ENCODE data around the gene TGFB2.

TGFB2 gene

GRCh38 chr1:218490406-218490922 lies 145.3 kb downstream of the TGFB2 start:
- no peak for DNase-seq (ENCODE audit: low read depth)

DNA sequence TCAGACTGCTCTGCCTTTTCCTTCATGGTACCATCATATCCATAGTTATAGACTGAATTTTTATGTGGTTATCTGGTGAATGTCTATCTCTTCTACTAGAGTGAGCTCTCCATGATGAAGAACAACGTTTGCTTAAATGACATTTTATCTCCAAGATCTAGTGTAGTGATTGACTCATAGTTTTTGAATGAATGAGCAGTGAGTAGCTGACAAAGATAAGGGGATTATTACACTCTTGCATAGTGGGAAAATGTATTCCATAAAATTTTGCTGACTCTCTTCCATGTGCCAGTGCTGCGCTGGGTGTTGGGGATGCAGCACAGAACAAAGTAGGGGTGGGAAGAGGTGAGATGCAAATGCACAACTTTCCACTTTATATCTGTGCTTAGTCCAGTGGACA lies 147.7 kb downstream of the TGFB2 start:
- no peak for DNase-seq (ENCODE audit: low read depth)

- no peak for DNase-seq (ENCODE audit: low read depth)
Measured at GRCh38 chr1:218493986-218494385, 148.8 kb downstream of the TGFB2 start.
